DMS114 treated with DMSO at 0.1 percent for 48 hours (cell line): ENCODE measurements around the gene ABCC3.

ENCODE experiments used
- DNase-seq: peaks from one replicate; lab custom pipeline; 2025; ENCODE audit not compliant: unreplicated experiment; lab: John Stamatoyannopoulos, UW

The ABCC3 gene

GRCh38 chr17:50641357-50641756 lies 6.7 kb downstream of the ABCC3 start:
- DNase-seq: no peak

GRCh38 chr17:50642071-50642721 lies 7.5 kb downstream of the ABCC3 start:
- DNase-seq: no peak

DNA sequence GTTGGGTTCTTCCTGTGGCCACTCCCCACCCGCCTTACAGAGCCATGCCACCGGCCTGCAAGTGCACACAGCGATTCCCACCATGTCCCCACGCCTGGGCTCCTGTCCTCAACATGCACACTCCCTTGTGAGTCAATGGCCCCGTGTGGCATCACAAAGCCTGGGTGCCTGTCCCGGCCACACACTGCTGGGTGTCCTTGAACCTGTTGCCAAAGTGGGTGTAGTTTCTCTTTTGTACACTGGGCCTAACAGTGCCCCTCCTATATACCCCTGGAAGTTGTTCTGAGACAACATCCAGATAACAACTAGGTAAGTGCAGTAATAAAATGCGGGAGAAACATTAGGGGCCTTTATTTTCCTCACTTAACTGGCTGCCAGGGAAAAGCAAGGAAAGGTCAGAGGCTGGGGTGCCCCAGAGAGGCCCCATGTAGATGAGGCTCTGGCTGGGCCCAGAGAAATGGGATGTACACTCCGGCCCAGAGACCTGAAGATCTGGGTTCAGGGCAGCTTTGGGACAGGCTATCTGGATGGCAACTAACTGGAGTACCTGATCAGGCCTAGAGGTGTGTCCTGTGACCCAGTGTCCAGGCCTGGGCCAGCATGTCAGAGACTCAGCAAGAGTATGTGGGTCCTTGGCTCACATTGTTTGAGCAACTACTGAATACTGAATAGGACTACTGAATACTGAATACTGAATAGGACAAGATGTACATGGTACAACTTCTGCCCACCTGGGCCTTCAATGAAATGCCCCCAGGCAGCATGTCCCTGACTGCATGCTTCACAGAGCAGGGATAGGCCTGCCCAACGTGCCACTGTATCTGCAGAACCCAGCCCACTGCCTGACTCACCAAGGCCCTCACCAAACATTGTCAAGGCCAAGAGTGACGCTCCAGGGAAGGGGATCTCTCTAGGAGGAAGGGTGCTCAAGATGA lies 8.3 kb downstream of the ABCC3 start:
- DNase-seq: no peak

- no peak for DNase-seq
These were observed 11.3 kb downstream of the ABCC3 start for GRCh38 chr17:50645748-50646682.

DNA sequence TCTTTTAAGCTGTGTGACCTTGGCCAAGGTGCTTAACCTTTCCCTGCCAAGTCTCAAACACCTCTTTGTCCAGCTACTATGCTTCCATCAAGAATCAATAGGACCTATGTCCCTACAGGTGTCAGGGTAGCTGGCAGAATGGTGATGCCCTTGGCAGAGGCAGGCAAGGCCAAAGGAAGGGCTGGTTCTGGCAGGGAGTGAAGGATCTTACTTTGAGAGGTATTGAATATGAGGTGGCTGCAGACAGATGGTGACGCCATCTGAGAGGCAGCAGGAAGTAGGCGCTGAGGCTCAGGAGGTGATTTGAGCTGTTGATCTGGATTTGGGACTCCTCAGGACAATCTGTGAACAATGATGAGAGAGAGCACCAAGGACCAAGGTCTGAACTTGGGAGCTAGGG lies 12.5 kb downstream of the ABCC3 start:
- no peak for DNase-seq

- DNase-seq: no peak
These were observed 14.6 kb downstream of the ABCC3 start for GRCh38 chr17:50649042-50649908.

DNA sequence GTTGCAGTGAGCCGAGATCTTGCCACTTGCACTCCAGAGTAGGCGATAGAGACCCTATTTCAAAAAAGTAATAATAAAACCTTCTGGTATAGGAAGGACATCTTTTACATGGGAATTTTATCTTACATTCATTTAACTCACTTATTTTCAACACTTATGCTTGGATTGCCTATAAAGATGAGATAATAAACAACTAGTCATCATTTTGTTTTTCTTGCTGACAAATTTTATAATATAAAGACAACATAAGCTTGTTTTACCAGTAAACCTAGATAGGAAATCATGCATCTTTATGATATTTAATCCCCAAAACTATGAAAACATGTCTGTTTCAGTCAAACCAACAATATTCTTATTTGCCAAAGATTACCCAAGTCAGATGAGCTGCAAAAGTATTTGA lies 17.0 kb downstream of the ABCC3 start:
- no peak for DNase-seq

DNA sequence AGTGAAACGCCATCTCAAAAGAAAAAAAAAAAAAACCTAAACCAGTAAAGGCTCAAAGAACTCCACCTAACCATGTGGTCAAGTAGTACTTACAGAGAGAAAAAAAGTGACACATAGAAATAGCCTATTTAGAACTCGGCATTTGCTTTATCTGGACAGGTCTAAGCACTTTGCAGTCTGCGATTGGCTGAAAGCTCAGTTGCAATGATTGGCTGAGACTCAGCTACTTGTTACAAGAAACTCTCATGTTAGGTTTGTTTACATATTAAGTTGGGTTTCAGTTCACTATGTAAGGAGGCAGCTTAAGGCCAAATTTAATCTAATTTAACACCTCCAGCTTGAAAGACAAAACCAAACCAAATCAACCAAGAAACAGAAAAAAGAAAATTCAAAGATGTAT lies 19.1 kb downstream of the ABCC3 start:
- no peak for DNase-seq

DNA sequence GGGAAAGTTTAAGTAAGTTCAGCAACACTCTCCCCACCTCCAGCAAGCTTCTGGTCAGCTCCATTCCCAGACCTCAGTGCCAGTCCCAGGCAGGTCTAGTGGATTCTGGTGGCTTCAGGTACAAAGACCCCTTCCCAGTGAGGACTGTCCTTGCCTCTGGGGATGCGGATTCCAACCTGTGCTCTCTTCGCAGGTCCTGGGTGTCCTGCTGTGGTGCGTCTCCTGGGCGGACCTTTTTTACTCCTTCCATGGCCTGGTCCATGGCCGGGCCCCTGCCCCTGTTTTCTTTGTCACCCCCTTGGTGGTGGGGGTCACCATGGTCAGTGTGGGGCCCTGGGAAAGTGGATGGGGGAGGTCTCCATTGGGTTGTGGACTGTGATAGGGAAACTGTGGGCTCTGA lies 21.8 kb downstream of the ABCC3 start:
- no peak for DNase-seq

DNA sequence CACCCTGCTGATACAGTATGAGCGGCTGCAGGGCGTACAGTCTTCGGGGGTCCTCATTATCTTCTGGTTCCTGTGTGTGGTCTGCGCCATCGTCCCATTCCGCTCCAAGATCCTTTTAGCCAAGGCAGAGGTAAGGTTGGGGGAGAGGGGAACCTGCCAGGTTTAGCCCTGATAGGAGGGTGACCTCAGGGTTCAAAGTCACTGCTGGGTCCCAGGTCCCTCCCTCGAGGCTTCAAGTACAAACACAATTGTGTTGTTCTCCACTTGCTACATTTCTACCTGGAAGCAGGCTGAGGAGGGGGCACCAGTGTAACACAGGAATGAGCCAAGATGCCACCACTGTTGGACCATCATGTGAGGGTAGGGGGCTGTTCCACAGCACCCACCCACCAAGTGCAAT lies 22.4 kb downstream of the ABCC3 start:
- no peak for DNase-seq

DNA sequence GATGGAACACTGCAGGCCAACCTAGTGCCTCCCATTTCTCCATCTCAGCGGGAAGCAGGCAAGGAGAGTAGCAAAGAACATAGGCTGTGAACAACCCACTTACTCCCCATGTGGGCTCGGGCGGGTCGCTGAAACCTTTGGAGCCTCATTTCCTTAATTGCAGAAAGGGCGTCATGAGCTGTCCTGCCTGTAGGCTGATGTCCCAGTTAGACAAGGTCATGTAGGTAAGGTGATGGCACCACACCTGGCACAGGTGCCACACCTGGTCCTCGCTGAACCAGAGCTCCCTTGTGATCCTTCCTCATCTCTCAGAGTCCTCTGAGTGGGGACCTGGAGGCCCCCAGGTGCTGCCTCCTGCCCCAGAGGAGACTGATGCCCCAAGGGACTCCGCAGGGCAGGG lies 22.9 kb downstream of the ABCC3 start:
- DNase-seq: no peak

DNA sequence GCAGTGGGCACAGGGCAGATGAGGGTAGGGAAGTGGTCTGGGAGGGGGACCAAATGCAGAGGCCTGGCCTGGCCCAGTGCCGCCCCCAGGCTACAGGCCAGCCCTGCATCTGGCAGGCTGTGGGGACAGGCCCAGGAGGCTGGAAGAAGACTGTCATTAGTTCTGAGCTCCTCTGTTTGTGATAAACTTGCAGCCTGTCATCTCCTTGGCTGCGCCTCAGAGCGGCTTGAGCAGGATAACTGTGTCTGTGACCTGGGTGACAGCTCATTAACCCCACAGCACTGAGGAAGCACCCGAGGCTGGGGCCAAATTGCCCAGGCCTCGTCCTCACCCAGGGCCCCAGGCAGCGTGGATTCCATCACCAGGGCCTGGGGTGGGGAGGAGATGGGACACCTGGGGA lies 23.9 kb downstream of the ABCC3 start:
- DNase-seq: no peak

- no peak for DNase-seq
These were observed 24.5 kb downstream of the ABCC3 start for GRCh38 chr17:50659179-50659578.

DNA sequence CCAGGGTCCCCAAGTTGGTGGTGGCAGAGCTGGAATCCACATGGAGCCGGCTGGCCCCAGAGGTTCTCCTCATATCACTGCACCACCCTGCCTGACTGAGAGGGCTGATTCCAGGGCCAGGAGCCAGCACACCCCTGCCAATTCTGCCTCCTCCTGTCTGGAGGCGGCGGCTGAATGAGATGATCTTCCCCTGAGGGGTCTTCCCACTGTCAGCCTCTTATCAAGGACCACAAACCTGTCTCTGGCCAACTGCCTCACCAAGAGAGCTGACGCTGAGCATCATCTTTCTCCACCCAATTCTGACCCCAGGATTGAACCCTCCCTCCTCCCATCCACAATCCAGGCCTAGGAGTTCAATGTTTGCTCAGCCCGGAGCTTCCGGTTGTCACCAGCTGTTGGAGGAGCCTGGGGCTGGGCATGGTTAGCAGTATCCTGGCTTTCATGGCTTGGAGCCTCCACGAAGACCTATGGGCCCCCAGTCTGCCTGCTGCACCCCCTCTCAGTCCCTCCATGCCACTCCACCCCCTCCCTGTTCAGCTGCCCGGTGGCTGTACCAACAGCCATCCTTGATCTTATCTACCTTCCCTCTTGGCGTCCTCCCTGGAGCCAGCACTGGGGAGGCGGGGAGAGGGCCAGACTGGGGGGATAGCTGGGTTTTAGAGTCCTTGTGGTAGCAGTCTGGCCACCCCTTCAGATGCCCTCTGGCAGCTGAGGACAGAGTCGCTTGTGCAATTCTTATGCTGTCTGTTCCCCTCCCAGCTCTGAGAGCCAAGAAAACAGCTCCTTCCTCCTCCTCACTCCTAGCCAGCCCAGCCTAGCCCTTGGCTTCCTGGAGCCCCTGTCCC lies 25.6 kb downstream of the ABCC3 start:
- DNase-seq: no peak

GRCh38 chr17:50660887-50661345 lies 26.2 kb downstream of the ABCC3 start:
- DNase-seq: no peak

DNA sequence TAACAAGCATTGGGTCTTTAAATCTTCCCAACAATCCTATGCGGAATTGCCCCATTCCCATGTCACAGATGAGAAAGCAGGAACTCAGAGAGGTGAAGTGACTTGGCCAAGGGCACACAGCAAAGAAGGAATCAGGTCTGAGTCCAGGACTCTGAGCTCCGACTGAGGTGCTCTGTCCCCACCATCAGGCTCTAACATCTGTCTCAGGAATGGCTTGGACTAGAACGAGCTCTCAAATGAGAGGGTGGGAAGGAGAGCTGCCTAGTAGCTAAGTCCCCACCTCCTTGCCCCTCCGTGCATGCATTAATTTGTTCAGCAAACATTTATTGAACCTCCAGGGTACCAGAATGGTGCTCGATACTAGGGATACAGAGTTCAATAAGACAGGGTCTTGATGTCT lies 26.7 kb downstream of the ABCC3 start:
- no peak for DNase-seq

DNA sequence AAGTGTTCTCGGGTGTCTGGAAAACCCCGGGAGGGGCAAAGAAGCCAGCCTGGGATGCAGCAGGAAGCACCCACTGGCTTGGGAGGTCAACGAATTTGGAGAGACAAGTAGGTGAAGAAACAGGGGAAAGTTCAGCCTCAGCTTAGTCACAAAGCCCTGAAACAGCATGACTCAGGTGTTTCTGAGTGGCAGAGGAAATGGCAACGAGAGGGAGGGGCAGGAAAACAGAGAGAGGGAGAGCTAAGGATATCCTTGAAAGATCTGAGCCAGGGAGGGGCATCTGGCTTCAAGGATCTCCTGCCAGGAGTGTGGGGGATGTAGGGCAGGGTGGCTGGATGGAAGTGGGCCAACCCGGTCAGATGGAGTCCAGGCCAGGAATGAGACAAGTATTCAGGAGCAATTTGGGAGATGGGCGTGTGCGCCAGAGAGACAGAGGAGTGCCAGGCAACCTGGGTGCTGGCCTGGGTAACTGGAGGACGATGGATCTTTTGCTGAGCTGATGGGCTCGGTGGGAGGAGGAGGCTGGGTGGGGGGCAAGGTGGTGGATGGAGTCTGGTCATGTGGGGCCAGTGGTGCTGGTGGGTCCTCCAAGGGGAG lies 27.2 kb downstream of the ABCC3 start:
- DNase-seq: no peak

DNA sequence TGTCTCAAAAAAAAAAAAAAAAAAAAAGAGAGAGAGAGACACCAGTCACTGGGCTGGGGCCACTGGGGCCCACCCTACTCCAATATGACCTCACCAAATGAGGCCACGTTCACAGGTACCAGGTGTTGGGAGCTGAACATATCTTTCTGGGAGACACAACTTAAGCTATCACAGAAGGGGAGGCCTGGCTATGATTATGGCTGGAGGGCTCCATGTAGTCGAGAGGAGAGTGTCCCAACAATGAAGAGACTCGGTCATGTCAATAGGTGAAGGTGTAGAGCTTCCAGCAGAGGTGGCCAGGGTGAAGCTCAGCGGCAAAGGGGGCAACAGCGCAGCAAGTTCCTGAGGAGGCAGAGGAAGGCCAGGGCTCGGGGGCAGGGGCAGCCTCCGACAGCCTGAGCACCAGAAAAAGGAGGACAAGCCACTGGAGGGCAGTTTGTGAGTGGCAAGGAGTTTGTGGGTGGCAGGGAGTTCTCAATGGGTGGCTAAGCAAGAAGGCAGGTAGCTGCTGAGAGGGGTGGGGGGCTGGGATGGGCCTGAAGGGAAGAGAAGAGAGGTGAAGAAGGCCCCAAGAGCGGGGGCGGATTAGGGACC lies 28.0 kb downstream of the ABCC3 start:
- no peak for DNase-seq
